ENCODE measurements around the gene FAM149A.

DNA sequence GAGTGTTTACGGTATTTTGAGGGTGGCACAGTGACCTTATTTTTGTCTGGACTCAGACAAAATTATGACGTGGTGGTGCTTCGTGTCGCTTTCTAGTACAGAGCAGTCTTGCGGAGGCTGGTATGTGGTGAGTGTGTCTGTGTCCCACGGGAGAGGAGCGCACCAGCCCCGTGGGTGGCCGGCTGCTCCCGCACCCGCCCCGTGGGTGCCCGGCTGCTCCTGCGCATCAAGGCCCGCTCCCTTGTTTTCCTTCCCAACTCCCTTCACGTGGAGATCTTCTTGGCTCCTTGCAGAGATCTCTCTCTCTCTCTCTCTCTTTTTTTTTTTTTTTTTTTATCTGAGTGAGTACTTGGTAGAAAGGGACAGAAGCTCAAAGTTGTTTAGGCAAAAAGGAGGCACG, 12.2 kb upstream of the FAM149A start:
- TF ChIP-seq, protein P1, sequence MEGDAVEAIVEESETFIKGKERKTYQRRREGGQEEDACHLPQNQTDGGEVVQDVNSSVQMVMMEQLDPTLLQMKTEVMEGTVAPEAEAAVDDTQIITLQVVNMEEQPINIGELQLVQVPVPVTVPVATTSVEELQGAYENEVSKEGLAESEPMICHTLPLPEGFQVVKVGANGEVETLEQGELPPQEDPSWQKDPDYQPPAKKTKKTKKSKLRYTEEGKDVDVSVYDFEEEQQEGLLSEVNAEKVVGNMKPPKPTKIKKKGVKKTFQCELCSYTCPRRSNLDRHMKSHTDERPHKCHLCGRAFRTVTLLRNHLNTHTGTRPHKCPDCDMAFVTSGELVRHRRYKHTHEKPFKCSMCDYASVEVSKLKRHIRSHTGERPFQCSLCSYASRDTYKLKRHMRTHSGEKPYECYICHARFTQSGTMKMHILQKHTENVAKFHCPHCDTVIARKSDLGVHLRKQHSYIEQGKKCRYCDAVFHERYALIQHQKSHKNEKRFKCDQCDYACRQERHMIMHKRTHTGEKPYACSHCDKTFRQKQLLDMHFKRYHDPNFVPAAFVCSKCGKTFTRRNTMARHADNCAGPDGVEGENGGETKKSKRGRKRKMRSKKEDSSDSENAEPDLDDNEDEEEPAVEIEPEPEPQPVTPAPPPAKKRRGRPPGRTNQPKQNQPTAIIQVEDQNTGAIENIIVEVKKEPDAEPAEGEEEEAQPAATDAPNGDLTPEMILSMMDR (conservative IDR thresholded peaks at IDR 0.05; ENCODE audit: low read length), result no peak
- TF ChIP-seq EZH2phosphoT487 (IDR thresholded peaks at IDR 0.05; ENCODE audit: borderline replicate concordance), result no peak

All from Loucy (cell line).